Measurements from ENCODE around the gene NRG3. TPM values are rescaled to one million over a fixed set of nuclear protein-coding genes. Genes with fewer than 3 reads are reported as not detected.

The NRG3 gene
- total and polyA plus RNA-seq, 2 of the 4 experiments (the other 2 are of a cell fraction), result not detected

- Histone ChIP-seq H3K27me3 (ENCODE audit: control insufficient read depth, insufficient read depth, low read length) (no peaks in the 10 kb centered on the region), H2AK9ac (replicated peaks; ENCODE audit: low read depth, low read length, poor library complexity) (no peak overlapping the region), H4K5ac (ENCODE audit: low read depth, low read length) (no peak overlapping the region), H4K20me1 (ENCODE audit: insufficient read depth, low read length) (no peaks in the 10 kb centered on the region), H3K9me1 (ENCODE audit: insufficient read depth, low read length) (no peaks in the 10 kb centered on the region), H2AK5ac (ENCODE audit: low read depth, low read length) (no peak overlapping the region), H3K9ac (ENCODE audit: low read depth, low read length) (no peak overlapping the region), H3K4me2 (ENCODE audit: low read depth, low read length) (no peak overlapping the region), H3K18ac (ENCODE audit: low read depth, low read length) (no peak overlapping the region), H3K56ac (ENCODE audit: extremely low read depth, insufficient read depth, low read length) (no peak overlapping the region), H3K4ac (ENCODE audit: low read depth, low read length) (no peak overlapping the region), H4K91ac (ENCODE audit: insufficient read depth, low read depth, low read length) (no peak overlapping the region), H3K79me1 (ENCODE audit: low read depth in 1 of 2, low read length in 2 of 2) (no peaks in the 10 kb centered on the region), H3K4me1 (ENCODE audit: control insufficient read depth, insufficient read depth, low read length) (no peaks in the 10 kb centered on the region), H2BK15ac (ENCODE audit: low read depth, low read length) (no peak overlapping the region), H2BK120ac (ENCODE audit: low read depth, low read length) (no peak overlapping the region), H3K14ac (replicated peaks; ENCODE audit: low read depth, low read length) (no peak overlapping the region), H3K36me3 (ENCODE audit: control insufficient read depth, insufficient read depth, low read length) (no peaks in the 10 kb centered on the region), H2BK20ac (ENCODE audit: low read depth, low read length) (no peak overlapping the region), H3K27ac (ENCODE audit: insufficient read depth, low read length) (no peak overlapping the region), H2BK5ac (ENCODE audit: low read depth, low read length, poor library complexity, severe bottlenecking) (no peak overlapping the region), H4K8ac (ENCODE audit: low read depth in 2 of 2, low read length in 2 of 2) (no peak overlapping the region), H2AFZ (replicated peaks; ENCODE audit: low read length, poor library complexity) (no peak overlapping the region), H3K4me3 (ENCODE audit: insufficient read depth, low read depth, low read length) (no peak overlapping the region), H3K23ac (ENCODE audit: low read depth, low read length) (no peak overlapping the region), H3K9me3 (ENCODE audit: control insufficient read depth, insufficient read depth, low read length) (peaks cover 3% of the 10 kb centered on the region; the same call in 1 of the 2 replicates)
- dilution Hi-C loops (cut with HindIII; ENCODE audit: low sequenced_read_pairs, unreplicated experiment), result no loop called here
- intact Hi-C loops (cut with micrococcal nuclease), result no loop called here
- no TSS peak for BruUV-seq (replicated peaks)
- ChIA-PET CTCF (interaction anchor here (0.5 kb wide), 1 partner anchor 1898 kb away, joined by 3 read pairs; no protein-coding TSS in a partner anchor), POLR2A (ENCODE audit: unreplicated experiment) (no interaction called here)
- DNase-seq (no peak), ATAC-seq (ENCODE audit: low read depth) (no peak)
- in situ Hi-C loops (cut with MboI; ENCODE audit: low sequenced_read_pairs), result no loop called here
- no CpG with 5 or more reads among the region's 2 CpGs for WGBS, 2 experiments (ENCODE audit: extremely low coverage in 2 of 2, insufficient read length in 1 of 2)
- TF ChIP-seq SMC3 (IDR thresholded peaks at IDR 0.05; ENCODE audit: low read depth, low read length) (no peak), MAFK (IDR thresholded peaks at IDR 0.05; ENCODE audit: low read depth, low read length) (no peak), MAZ (IDR thresholded peaks at IDR 0.05; ENCODE audit: borderline replicate concordance, low read depth, low read length) (no peak), CTCF (conservative IDR thresholded peaks at IDR 0.05; ENCODE audit: low read depth, low read length) (no peak), RAD21 (IDR thresholded peaks at IDR 0.05; ENCODE audit: low read length) (no peak), FOS (IDR thresholded peaks at IDR 0.05; ENCODE audit: low read depth, low read length) (no peak), BHLHE40 (IDR thresholded peaks at IDR 0.05; ENCODE audit: low read depth, low read length) (no peak), USF2 (IDR thresholded peaks at IDR 0.05; ENCODE audit: low read depth, low read length) (no peak), RFX5 (IDR thresholded peaks at IDR 0.05; ENCODE audit: low read depth, low read length) (no peak), MXI1 (IDR thresholded peaks at IDR 0.05; ENCODE audit: borderline replicate concordance, low read depth, low read length) (no peak), RCOR1 (IDR thresholded peaks at IDR 0.05; ENCODE audit: insufficient replicate concordance, low read length) (no peak), CHD1 (IDR thresholded peaks at IDR 0.05; ENCODE audit: low read depth, low read length) (no peak), NFE2L2 (IDR thresholded peaks at IDR 0.05; ENCODE audit: low read depth, low read length) (no peak), POLR2A (IDR thresholded peaks at IDR 0.05; ENCODE audit: low read depth, low read length) (no peak), ELK1 (IDR thresholded peaks at IDR 0.05; ENCODE audit: borderline replicate concordance, low read depth, low read length) (no peak), CEBPB (IDR thresholded peaks at IDR 0.05; ENCODE audit: low read depth, low read length) (no peak)
Measured at GRCh38 chr10:82208726-82209125, 333.7 kb downstream of the NRG3 start.

Data from IMR-90 (cell line).